OCI-LY3 (cell line): ENCODE measurements around the gene PMAIP1.

Experiments used
- H2AFZ ChIP-seq: fragments of 200-600, 300-600 bp; shearing (Covaris generic); 2 replicates; pipeline ENCODE4 v1.6.0; 2014; ENCODE audit warnings: antibody characterized with exemption, low read depth, low read length
- H3K27ac ChIP-seq: fragments of 200-600, 300-600 bp; sonication (generic); 2 replicates; pipeline ENCODE4 v1.5.1; 2014; ENCODE audit warnings: mild to moderate bottlenecking, low read length, moderate library complexity, mixed read lengths
- H3K27me3 ChIP-seq: fragments of 200-600, 300-600 bp; sonication (generic); 2 replicates; pipeline ENCODE4 v1.6.1; 2014; ENCODE audit warnings: low read depth, low read length, mixed read lengths
- H3K36me3 ChIP-seq: fragments of 200-600, 300-600 bp; sonication (generic); replicated peaks from 2 replicates; pipeline ENCODE3; 2014; ENCODE audit warnings: low read depth, low read length, mixed read lengths
- H3K4me1 ChIP-seq: fragments of 300-600, 200-600 bp; sonication (generic); 2 replicates; pipeline ENCODE4 v1.6.1; 2014; ENCODE audit warnings: low read length, mixed read lengths
- H3K4me2 ChIP-seq: fragments of 200-600, 300-600 bp; sonication (generic); 2 replicates; pipeline ENCODE4 v1.6.1; 2014; ENCODE audit warnings: low read length, mixed read lengths
- H3K4me3 ChIP-seq: fragments of 300-600, 200-600 bp; sonication (generic); 2 replicates; pipeline ENCODE4 v1.5.1; 2014; ENCODE audit warnings: antibody characterized with exemption, mild to moderate bottlenecking, low read length, moderate library complexity
- H3K79me2 ChIP-seq: fragments of 300-600, 200-600 bp; shearing (Covaris generic); 2 replicates; pipeline ENCODE4 v1.6.1; 2014; ENCODE audit warnings: mild to moderate bottlenecking, low read length, mixed read lengths
- H3K9ac ChIP-seq: fragments of 300-600, 200-600 bp; shearing (Covaris generic); 2 replicates; pipeline ENCODE4 v1.6.0; 2014; ENCODE audit warnings: mild to moderate bottlenecking, low read length, moderate library complexity
- H3K9me3 ChIP-seq: fragments of 200-600, 300-600 bp; shearing (Covaris generic); 2 replicates; pipeline ENCODE4 v1.6.1; 2014; ENCODE audit warnings: low read length, mixed read lengths; ENCODE audit not compliant: insufficient read depth
- H4K20me1 ChIP-seq: fragments of 200-600, 300-600 bp; sonication (generic); 2 replicates; pipeline ENCODE4 v1.6.1; 2016; ENCODE audit warnings: low read length, mixed read lengths; ENCODE audit not compliant: insufficient read depth
- CTCF ChIP-seq: fragments of 200-600, 300-600 bp; sonication (generic); IDR thresholded peaks from 2 replicates; pipeline ENCODE4 v1.5.1; 2014; ENCODE audit warnings: antibody characterized with exemption, low read length, low read depth
- EZH2phosphoT487 ChIP-seq: fragments of 200-600 bp; shearing (Covaris generic); IDR thresholded peaks from 2 replicates; pipeline ENCODE4 v1.6.1; 2018; ENCODE audit warnings: antibody characterized with exemption, mixed run types, low read depth

The PMAIP1 gene

GRCh38 chr18:59938676-59939075 is 38.9 kb downstream of the PMAIP1 start:
- no peaks in the 10 kb centered on the region for H4K20me1 ChIP-seq
- no peak overlapping the region for H3K4me2 ChIP-seq
- H3K9ac ChIP-seq = no peak overlapping the region
- H3K9me3 ChIP-seq = no peaks in the 10 kb centered on the region
- H3K79me2 ChIP-seq = no peaks in the 10 kb centered on the region
- H3K4me1 ChIP-seq = no peaks in the 10 kb centered on the region; the same call in 1 of the 2 replicates
- no peak overlapping the region for H3K4me3 ChIP-seq
- no peak for TF ChIP-seq CTCF
- TF ChIP-seq EZH2phosphoT487 = no peak
- no peak overlapping the region for H2AFZ ChIP-seq
- no peaks in the 10 kb centered on the region; the same call in 1 of the 2 replicates for H3K27me3 ChIP-seq
- H3K36me3 ChIP-seq = no peaks in the 10 kb centered on the region
- no peak overlapping the region for H3K27ac ChIP-seq

- no peaks in the 10 kb centered on the region for H4K20me1 ChIP-seq
- no peak for TF ChIP-seq EZH2phosphoT487
- no peak for TF ChIP-seq CTCF
- no peaks in the 10 kb centered on the region for H3K79me2 ChIP-seq
- no peak overlapping the region for H3K27ac ChIP-seq
- H3K4me3 ChIP-seq = no peak overlapping the region
- H3K36me3 ChIP-seq = peaks cover under 1% of the 10 kb centered on the region
- H3K9ac ChIP-seq = no peak overlapping the region
- no peak overlapping the region for H2AFZ ChIP-seq
- peaks cover 2% of the 10 kb centered on the region for H3K4me1 ChIP-seq
- H3K4me2 ChIP-seq = no peak overlapping the region
- H3K27me3 ChIP-seq = peaks cover 2% of the 10 kb centered on the region; the same call in 1 of the 2 replicates
- H3K9me3 ChIP-seq = no peaks in the 10 kb centered on the region
These were observed 39.3 kb downstream of the PMAIP1 start for GRCh38 chr18:59939127-59939526.

- H3K27me3 ChIP-seq = peaks cover 5% of the 10 kb centered on the region; the same call in 1 of the 2 replicates
- no peak for TF ChIP-seq EZH2phosphoT487
- TF ChIP-seq CTCF = no peak
These were observed 40.3 kb downstream of the PMAIP1 start for GRCh38 chr18:59940068-59940467.

GRCh38 chr18:59941331-59941730 is 41.5 kb downstream of the PMAIP1 start:
- Histone ChIP-seq H3K4me1 (peaks cover 23% of the 10 kb centered on the region), H3K4me2 (no peak overlapping the region), H3K4me3 (no peak overlapping the region), H3K9me3 (no peaks in the 10 kb centered on the region), H3K9ac (no peak overlapping the region), H3K79me2 (no peaks in the 10 kb centered on the region), H2AFZ (no peak overlapping the region), H3K36me3 (peaks cover 4% of the 10 kb centered on the region), H4K20me1 (no peaks in the 10 kb centered on the region), H3K27me3 (peaks cover 5% of the 10 kb centered on the region; the same call in 1 of the 2 replicates), H3K27ac (no peak overlapping the region)
- TF ChIP-seq EZH2phosphoT487 = no peak
- TF ChIP-seq CTCF = no peak

More at GRCh38 chr18:59940068-59940467, 40.3 kb downstream of the PMAIP1 start:
- no peak overlapping the region for H3K4me3 ChIP-seq
- no peak overlapping the region for H3K4me2 ChIP-seq
- H3K4me1 ChIP-seq = peaks cover 11% of the 10 kb centered on the region
- H3K9ac ChIP-seq = no peak overlapping the region
- no peaks in the 10 kb centered on the region for H4K20me1 ChIP-seq
- H3K79me2 ChIP-seq = no peaks in the 10 kb centered on the region
- peaks cover 4% of the 10 kb centered on the region for H3K36me3 ChIP-seq
- H3K27ac ChIP-seq = no peak overlapping the region
- H3K9me3 ChIP-seq = no peaks in the 10 kb centered on the region
- H2AFZ ChIP-seq = no peak overlapping the region
